IMR-90 (cell line): Measurements from ENCODE around the gene CEP170.

Experiments used
- BHLHE40 ChIP-seq: fragments of 150-350 bp; IDR thresholded peaks from 2 replicates; pipeline ENCODE4 v1.6.1; 2016; ENCODE audit warnings: mild to moderate bottlenecking, low read depth, low read length
- CHD1 ChIP-seq: IDR thresholded peaks from 2 replicates; pipeline ENCODE4 v1.6.1; 2012; ENCODE audit warnings: low read depth, low read length, improper control_type of control experiment
- FOS ChIP-seq: fragments of 150-350 bp; IDR thresholded peaks from 2 replicates; pipeline ENCODE4 v1.6.1; 2016; ENCODE audit warnings: low read depth, low read length
- MXI1 ChIP-seq: IDR thresholded peaks from 2 replicates; pipeline ENCODE4 v1.6.1; 2012; ENCODE audit warnings: low read depth, mild to moderate bottlenecking, low read length, moderate library complexity, borderline replicate concordance
- POLR2A ChIP-seq: IDR thresholded peaks from 2 replicates; pipeline ENCODE4 v1.6.1; 2012; ENCODE audit warnings: mild to moderate bottlenecking, low read depth, low read length
- RAD21 ChIP-seq: IDR thresholded peaks from 2 replicates; pipeline ENCODE4 v1.6.1; 2012; ENCODE audit warnings: low read length, improper control_type of control experiment
- RCOR1 ChIP-seq: IDR thresholded peaks from 2 replicates; pipeline ENCODE4 v1.6.1; 2012; ENCODE audit warnings: mild to moderate bottlenecking, low read length, improper control_type of control experiment; ENCODE audit not compliant: insufficient replicate concordance
- RFX5 ChIP-seq: IDR thresholded peaks from 2 replicates; pipeline ENCODE4 v1.8.0; 2012; ENCODE audit warnings: low read depth, mild to moderate bottlenecking, low read length, moderate library complexity
- SMC3 ChIP-seq: fragments of 150-350 bp; IDR thresholded peaks from 2 replicates; pipeline ENCODE4 v1.6.1; 2016; ENCODE audit warnings: low read depth, mild to moderate bottlenecking, antibody characterized with exemption, low read length, moderate library complexity
- TF ChIP-seq, protein P1 (sequence below): conservative IDR thresholded peaks from 2 replicates; pipeline ENCODE4 v1.5.1; 2012; ENCODE audit warnings: mild to moderate bottlenecking, low read depth, low read length, improper control_type of control experiment
- TF ChIP-seq, protein P2 (sequence below): fragments of 150-350 bp; IDR thresholded peaks from 2 replicates; pipeline ENCODE4 v1.6.1; 2017; ENCODE audit warnings: mild to moderate bottlenecking, antibody characterized with exemption, low read length, low read depth
- TF ChIP-seq, protein P3 (sequence below): fragments of 150-350 bp; IDR thresholded peaks from 2 replicates; pipeline ENCODE4 v1.6.1; 2016; ENCODE audit warnings: low read depth, mild to moderate bottlenecking, low read length, moderate library complexity, borderline replicate concordance

DNA sequence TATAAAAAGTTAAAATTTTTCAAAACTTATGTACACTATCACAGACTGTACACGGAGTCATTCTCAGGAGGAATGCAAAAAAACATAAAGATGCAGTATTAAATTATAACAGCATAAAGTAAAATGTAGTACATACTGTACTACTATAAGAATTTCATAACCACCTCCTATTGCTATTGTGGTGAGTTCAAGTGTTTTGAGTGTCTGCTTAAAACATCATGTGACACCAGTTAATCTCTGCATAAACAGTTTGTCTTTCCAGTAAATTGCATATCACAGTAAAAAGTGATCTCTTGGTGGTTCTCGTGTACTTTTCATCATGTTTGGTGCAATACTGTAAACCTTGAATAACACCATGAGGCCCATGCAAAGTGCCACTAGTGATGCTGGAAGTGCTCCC lies 46.0 kb upstream of the CEP170 start:
- TF ChIP-seq, protein P1, sequence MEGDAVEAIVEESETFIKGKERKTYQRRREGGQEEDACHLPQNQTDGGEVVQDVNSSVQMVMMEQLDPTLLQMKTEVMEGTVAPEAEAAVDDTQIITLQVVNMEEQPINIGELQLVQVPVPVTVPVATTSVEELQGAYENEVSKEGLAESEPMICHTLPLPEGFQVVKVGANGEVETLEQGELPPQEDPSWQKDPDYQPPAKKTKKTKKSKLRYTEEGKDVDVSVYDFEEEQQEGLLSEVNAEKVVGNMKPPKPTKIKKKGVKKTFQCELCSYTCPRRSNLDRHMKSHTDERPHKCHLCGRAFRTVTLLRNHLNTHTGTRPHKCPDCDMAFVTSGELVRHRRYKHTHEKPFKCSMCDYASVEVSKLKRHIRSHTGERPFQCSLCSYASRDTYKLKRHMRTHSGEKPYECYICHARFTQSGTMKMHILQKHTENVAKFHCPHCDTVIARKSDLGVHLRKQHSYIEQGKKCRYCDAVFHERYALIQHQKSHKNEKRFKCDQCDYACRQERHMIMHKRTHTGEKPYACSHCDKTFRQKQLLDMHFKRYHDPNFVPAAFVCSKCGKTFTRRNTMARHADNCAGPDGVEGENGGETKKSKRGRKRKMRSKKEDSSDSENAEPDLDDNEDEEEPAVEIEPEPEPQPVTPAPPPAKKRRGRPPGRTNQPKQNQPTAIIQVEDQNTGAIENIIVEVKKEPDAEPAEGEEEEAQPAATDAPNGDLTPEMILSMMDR, result no peak
- TF ChIP-seq POLR2A, result no peak
- TF ChIP-seq RFX5, result no peak
- TF ChIP-seq, protein P2, sequence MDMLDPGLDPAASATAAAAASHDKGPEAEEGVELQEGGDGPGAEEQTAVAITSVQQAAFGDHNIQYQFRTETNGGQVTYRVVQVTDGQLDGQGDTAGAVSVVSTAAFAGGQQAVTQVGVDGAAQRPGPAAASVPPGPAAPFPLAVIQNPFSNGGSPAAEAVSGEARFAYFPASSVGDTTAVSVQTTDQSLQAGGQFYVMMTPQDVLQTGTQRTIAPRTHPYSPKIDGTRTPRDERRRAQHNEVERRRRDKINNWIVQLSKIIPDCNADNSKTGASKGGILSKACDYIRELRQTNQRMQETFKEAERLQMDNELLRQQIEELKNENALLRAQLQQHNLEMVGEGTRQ, result no peak
- TF ChIP-seq, protein P3, sequence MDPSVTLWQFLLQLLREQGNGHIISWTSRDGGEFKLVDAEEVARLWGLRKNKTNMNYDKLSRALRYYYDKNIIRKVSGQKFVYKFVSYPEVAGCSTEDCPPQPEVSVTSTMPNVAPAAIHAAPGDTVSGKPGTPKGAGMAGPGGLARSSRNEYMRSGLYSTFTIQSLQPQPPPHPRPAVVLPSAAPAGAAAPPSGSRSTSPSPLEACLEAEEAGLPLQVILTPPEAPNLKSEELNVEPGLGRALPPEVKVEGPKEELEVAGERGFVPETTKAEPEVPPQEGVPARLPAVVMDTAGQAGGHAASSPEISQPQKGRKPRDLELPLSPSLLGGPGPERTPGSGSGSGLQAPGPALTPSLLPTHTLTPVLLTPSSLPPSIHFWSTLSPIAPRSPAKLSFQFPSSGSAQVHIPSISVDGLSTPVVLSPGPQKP, result no peak
- no peak for TF ChIP-seq CHD1
- no peak for TF ChIP-seq RAD21
- no peak for TF ChIP-seq RCOR1
- no peak for TF ChIP-seq SMC3
- TF ChIP-seq MXI1, result no peak
- no peak for TF ChIP-seq BHLHE40
- no peak for TF ChIP-seq FOS
